Activated naive CD4-positive, alpha-beta T cell treated with anti-CD3 and anti-CD28 coated beads for 36 hours (primary cell): Measurements from ENCODE around the gene PIK3CB. TPM values are rescaled to one million over a fixed set of nuclear protein-coding genes. Genes with fewer than 3 reads are reported as not detected.
"Not testable (repeated sequence)": the region's sequence is repeated elsewhere in the genome, so short reads cannot be mapped to it uniquely, and the experiment has no call there.

Experiments
- CTCF ChIA-PET: fragments of 350-600 bp; sonication (Branson Sonifier 250); formaldehyde crosslinking; loops from one replicate; lab custom pipeline; 2021; ENCODE audit warnings: antibody characterized with exemption; lab: Charles Lee
- DNase-seq: peaks from one replicate; pipeline ENCODE4 v3.0.0-alpha.2; 2020
- H3K27ac Mint-ChIP-seq: one replicate; pipeline ENCODE4 v1.8.0; 2021; ENCODE audit warnings: mild to moderate bottlenecking, mixed read lengths
- H3K27me3 Mint-ChIP-seq: one replicate; pipeline ENCODE4 v1.8.0; 2021; ENCODE audit warnings: low read depth, mixed read lengths
- H3K36me3 Mint-ChIP-seq: one replicate; pipeline ENCODE4 v1.8.0; 2021; ENCODE audit warnings: low read depth, mixed read lengths
- H3K4me1 Mint-ChIP-seq: one replicate; pipeline ENCODE4 v1.8.0; 2021; ENCODE audit warnings: low read depth, mixed read lengths
- H3K4me3 Mint-ChIP-seq: one replicate; pipeline ENCODE4 v1.8.0; 2021; ENCODE audit warnings: mild to moderate bottlenecking, moderate library complexity, mixed read lengths
- H3K9me3 Mint-ChIP-seq: one replicate; pipeline ENCODE4 v1.8.0; 2021; ENCODE audit warnings: mixed read lengths
- intact Hi-C: fragments of 100-400 bp; cut with micrococcal nuclease; formaldehyde crosslinking; loops from one replicate; pipeline ENCODE4 v1.15.1; 2023
- total RNA-seq, 2 experiments: library from RNA; stranded (reverse); gene quantifications; one replicate each; pipeline ENCODE4 v1.2.3, GENCODE V29; 2021

The PIK3CB gene
- total RNA-seq, 2 experiments from 2014 or later: 19.2 to 20.6 TPM

DNA sequence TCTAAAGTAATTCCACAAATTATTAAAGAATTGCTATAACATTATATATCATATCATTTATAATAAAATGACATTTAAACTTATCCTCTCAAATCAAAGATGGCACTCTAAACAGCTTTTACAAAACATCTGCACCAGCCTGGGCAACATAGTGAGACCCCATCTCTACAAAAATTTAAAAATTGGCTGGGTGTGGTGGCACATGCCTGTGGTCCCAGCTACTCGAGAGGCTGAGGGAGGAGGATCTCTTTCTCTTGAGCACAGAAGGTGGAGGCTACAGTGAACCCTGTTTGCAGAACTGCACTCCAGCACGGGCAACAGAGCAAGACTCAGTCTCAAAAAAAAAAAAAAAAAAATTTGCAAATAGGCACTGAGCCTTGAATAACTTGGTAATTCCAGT lies 63.1 kb downstream of the PIK3CB start:
- no peak overlapping the region for H3K4me3 Mint-ChIP-seq
- CTCF ChIA-PET: interaction anchor here (1.2 kb wide), 1 partner anchor 9 kb away, joined by 4 read pairs; no protein-coding TSS in a partner anchor
- peaks cover 35% of the 10 kb centered on the region for H3K4me1 Mint-ChIP-seq
- peaks cover 10% of the 10 kb centered on the region for H3K9me3 Mint-ChIP-seq
- H3K27ac Mint-ChIP-seq: no peak overlapping the region
- intact Hi-C loops: no loop called here
- DNase-seq: no peak
- H3K27me3 Mint-ChIP-seq: no peaks in the 10 kb centered on the region
- peaks cover 27% of the 10 kb centered on the region for H3K36me3 Mint-ChIP-seq

DNA sequence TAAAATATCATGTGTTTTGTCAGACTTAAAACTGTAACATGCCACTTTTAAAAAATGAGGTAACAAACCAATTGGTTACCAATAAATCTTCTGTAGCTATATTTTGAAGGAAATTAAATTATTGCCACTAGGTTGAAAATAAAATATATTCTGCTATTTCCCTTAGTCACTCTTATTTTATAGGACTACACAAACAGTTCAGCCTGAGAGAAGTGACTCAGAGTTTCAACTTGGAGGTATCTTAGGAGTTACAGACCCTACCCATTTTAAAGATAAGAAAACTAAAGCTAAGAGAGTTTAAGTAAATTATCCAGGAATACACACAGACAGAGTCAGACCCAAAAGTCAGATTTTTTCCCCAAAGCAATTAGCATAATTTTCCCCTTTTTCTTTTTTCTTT lies 65.1 kb downstream of the PIK3CB start:
- intact Hi-C loops: no loop called here
- H3K4me1 Mint-ChIP-seq: peaks cover 29% of the 10 kb centered on the region
- peaks cover 28% of the 10 kb centered on the region for H3K36me3 Mint-ChIP-seq
- no peak for DNase-seq
- peaks cover 10% of the 10 kb centered on the region for H3K9me3 Mint-ChIP-seq
- CTCF ChIA-PET: interaction anchor here (0.9 to 1.3 kb wide), 2 partner anchors 9 to 146 kb away, joined by 4 to 6 read pairs; no protein-coding TSS in a partner anchor
- H3K4me3 Mint-ChIP-seq: no peak overlapping the region
- peak overlapping the region; percentile 63 for H3K27ac Mint-ChIP-seq
- no peaks in the 10 kb centered on the region for H3K27me3 Mint-ChIP-seq

DNA sequence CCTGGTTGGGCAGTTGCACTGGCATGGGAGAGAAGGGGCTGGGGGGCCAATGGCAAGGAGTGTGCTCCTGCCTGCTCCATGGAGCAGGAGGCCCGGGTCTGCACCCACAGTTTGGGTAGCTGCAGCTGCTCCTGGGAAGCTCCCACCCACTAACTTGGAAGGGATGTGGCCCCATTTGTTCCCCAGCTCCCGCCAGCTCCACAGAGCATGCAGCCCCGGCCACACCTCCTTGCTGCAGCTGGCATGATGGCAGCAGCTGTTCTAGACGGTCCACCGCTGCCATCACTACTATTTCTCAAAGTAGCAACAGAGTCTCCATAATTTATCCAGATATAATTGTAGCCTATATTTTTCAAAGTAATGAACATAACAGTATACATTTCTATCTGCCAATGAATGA lies 65.8 kb downstream of the PIK3CB start:
- H3K27ac Mint-ChIP-seq: no peak overlapping the region
- peaks cover 26% of the 10 kb centered on the region for H3K4me1 Mint-ChIP-seq
- intact Hi-C loops: no loop called here
- CTCF ChIA-PET: interaction anchor here (0.6 to 1.3 kb wide), 3 partner anchors 9 to 1869 kb away, joined by 3 to 6 read pairs (median 4); no protein-coding TSS in a partner anchor
- no peak for DNase-seq
- H3K9me3 Mint-ChIP-seq: peaks cover 10% of the 10 kb centered on the region
- H3K36me3 Mint-ChIP-seq: peaks cover 28% of the 10 kb centered on the region
- no peaks in the 10 kb centered on the region for H3K27me3 Mint-ChIP-seq
- H3K4me3 Mint-ChIP-seq: no peak overlapping the region

DNA sequence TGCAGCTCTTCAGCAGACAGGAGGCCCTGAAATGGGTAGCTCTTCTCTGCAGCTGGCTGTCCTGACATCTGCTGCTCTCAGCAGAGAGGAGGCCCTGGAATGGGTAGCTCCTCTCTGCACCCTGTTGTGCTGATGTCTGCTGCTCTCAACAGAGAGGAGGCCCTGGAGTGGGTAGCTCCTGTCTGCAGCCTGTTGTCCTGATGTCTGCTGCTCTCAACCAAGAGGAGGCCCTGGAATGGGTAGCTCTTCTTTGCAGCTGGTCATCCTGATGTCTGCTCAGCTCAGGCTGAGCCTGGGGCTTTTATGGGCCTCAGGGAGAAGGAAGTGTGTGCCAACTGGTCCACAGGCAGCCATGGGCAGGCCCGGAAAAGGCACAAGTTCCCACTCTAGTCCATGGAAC lies 66.6 kb downstream of the PIK3CB start:
- Mint-ChIP-seq H3K4me3 (no peak overlapping the region), H3K36me3 (peaks cover 26% of the 10 kb centered on the region), H3K4me1 (peaks cover 26% of the 10 kb centered on the region), H3K9me3 (peaks cover 10% of the 10 kb centered on the region), H3K27me3 (no peaks in the 10 kb centered on the region), H3K27ac (no peak overlapping the region)
- CTCF ChIA-PET: interaction anchor here (1.0 to 1.1 kb wide), 3 partner anchors 10 to 147 kb away, joined by 3 read pairs; no protein-coding TSS in a partner anchor
- peak; percentile 57 for DNase-seq
- intact Hi-C loops: no loop called here

DNA sequence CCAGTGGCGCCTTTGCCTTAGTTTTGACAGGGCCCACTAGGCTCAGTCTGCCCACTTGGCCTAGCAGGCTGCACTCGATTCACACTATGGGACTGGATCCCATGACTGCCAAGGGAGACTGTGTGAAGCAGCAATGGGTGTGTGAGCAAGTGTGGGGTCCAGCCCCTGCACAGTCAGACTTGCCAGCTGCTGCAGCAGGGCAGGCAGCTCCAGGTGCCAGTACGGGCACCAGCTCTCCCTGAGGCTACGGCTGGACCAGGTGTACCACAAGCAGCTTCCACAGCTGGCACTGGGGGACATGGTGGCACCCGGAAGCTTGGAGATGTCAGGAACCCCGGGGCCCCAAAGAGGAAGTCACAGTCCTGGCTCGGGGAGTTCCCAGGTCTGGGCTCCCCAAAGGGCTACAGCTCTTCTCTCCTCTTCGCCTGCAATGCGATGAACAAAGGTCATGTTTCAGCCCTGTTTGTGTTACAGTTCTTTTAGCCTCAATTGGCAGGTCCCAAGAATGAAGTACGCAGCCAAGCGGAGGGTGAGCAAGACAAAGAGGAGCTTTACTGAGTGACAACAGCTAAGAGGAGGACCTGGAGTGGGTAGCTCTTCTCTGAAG lies 67.1 kb downstream of the PIK3CB start:
- no peak overlapping the region for H3K4me3 Mint-ChIP-seq
- DNase-seq: no peak
- intact Hi-C loops: no loop called here
- CTCF ChIA-PET: interaction anchor here (1.0 to 1.1 kb wide), 3 partner anchors 9 to 148 kb away, joined by 3 read pairs; no protein-coding TSS in a partner anchor
- H3K27me3 Mint-ChIP-seq: no peaks in the 10 kb centered on the region
- peaks cover 26% of the 10 kb centered on the region for H3K4me1 Mint-ChIP-seq
- peaks cover 26% of the 10 kb centered on the region for H3K36me3 Mint-ChIP-seq
- H3K27ac Mint-ChIP-seq: no peak overlapping the region
- H3K9me3 Mint-ChIP-seq: peaks cover 10% of the 10 kb centered on the region

DNA sequence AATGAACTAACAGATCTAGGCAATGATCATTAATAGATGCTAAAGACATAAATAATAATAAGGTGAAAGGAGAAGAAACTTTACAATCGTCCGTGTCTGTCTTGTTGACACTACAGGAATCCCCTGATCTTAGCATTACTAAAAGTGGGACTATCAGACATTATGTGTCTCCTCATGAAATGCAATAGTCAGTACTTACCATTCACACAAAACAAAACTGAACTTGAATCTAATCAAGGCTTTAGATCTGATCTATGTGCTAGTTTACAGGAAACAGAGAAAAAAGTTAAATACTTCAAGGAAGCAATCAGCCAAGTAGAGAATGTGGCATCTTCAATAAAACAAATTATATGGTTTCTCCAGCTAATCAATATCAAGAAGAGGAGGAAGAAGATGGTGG lies 73.7 kb downstream of the PIK3CB start:
- CTCF ChIA-PET: interaction anchor here (1.7 kb wide), 1 partner anchor 33 kb away, joined by 6 read pairs; no protein-coding TSS in a partner anchor
- peaks cover 38% of the 10 kb centered on the region for H3K4me1 Mint-ChIP-seq
- no peaks in the 10 kb centered on the region for H3K27me3 Mint-ChIP-seq
- peak overlapping the region; percentile 68 for H3K27ac Mint-ChIP-seq
- no peak for DNase-seq
- H3K36me3 Mint-ChIP-seq: peaks cover 16% of the 10 kb centered on the region
- no peaks in the 10 kb centered on the region for H3K9me3 Mint-ChIP-seq
- H3K4me3 Mint-ChIP-seq: no peak overlapping the region
- intact Hi-C loops: loop anchor here (5.0 kb wide), 1 partner anchor 39 kb away; no protein-coding TSS in a partner anchor

DNA sequence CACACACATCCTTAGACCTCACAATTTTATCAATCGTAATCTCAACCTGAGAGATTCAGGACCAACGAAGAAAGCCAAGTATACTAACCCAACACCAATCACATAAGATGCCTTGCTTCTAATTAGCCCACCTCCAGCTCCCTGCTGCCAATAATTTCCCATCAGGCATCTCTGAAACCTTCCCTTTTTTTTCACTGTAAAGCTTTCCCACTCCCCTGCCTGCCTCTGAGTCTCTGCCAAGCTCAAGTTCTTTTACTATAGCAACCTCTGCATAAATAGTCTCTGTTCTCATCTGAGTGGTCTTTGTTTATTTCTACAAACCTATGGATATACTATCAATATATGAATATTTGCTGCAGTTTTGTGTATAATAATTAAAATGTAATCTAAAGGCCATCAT lies 86.5 kb downstream of the PIK3CB start:
- DNase-seq: no peak
- Mint-ChIP-seq H3K36me3 (peaks cover 10% of the 10 kb centered on the region), H3K9me3 (no peaks in the 10 kb centered on the region), H3K4me1 (peaks cover 2% of the 10 kb centered on the region), H3K27me3 (no peaks in the 10 kb centered on the region), H3K27ac (no peak overlapping the region), H3K4me3 (no peak overlapping the region)
- intact Hi-C loops: no loop called here
- CTCF ChIA-PET: no interaction called here

DNA sequence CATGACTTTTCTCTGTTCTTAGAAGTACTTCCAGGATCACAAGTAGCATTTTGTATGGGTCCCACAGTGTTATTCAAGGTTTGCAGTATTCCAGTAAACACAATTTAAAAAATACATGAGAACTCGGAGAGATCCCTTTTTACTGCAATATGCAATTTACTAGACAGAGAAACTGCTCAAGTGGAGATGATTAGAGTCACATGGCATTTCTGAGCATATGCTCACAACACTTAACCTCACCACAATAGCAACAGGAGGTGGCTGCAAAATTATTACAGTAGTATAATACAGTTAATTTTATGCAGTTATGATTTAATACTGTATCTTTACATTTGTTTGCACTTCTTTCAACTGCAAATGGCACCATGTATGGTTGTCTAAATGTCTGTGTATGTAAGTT lies 87.5 kb downstream of the PIK3CB start:
- H3K27ac Mint-ChIP-seq: no peak overlapping the region
- intact Hi-C loops: no loop called here
- CTCF ChIA-PET: no interaction called here

DNA sequence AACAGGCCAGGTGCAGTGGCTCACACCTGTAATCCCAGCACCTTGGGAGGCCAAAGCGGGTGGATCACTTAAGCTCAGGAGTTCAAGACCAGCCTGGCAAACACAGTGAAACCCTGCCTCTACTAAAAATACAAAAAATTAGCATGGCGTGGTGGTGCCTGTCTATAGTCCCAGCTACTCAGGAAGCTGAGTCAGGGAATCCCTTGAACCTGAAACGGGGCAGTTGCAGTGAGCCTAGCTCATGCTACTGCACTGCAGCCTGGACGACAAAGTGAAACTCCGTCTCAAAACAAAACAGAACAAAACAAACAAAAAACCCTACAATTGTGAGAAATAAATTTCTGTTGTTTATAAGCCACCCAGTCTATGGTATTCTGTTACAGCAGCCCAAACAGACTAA lies 94.7 kb downstream of the PIK3CB start:
- peaks cover 18% of the 10 kb centered on the region for H3K36me3 Mint-ChIP-seq
- no peaks in the 10 kb centered on the region for H3K9me3 Mint-ChIP-seq
- DNase-seq: no peak
- H3K27me3 Mint-ChIP-seq: no peaks in the 10 kb centered on the region
- intact Hi-C loops: no loop called here
- no peak overlapping the region for H3K4me3 Mint-ChIP-seq
- H3K27ac Mint-ChIP-seq: peak overlapping the region; percentile 9
- H3K4me1 Mint-ChIP-seq: peaks cover 4% of the 10 kb centered on the region
- CTCF ChIA-PET: interaction anchor here (1.9 kb wide), 1 partner anchor 175 kb away, joined by 6 read pairs; no protein-coding TSS in a partner anchor

More for the DNA sequence above, 87.5 kb downstream of the PIK3CB start:
- Mint-ChIP-seq H3K4me3 (no peak overlapping the region), H3K4me1 (peaks cover 2% of the 10 kb centered on the region), H3K27me3 (no peaks in the 10 kb centered on the region), H3K36me3 (peaks cover 10% of the 10 kb centered on the region), H3K9me3 (no peaks in the 10 kb centered on the region)
- DNase-seq: no peak

DNA sequence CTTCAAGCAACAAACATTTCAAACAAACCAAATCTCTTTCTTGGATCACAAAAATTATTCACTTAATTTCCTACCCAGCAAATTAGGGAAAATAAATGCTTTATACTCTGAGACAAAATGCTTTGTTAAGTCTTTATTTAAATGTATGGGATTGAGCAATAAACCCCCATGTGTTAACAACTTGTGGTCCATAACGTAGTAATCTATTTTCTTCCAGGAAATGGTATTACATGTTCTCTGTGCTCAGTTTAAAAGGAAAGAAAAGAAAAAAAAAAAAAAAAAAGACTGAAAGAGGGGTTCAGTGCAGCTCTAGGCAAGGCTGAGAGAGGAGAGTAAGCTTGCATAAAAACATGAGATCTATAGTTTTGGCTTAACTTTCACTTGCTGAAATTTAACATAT lies 102.3 kb downstream of the PIK3CB start:
- Mint-ChIP-seq H3K36me3 (peaks cover 13% of the 10 kb centered on the region), H3K4me3 (no peak overlapping the region), H3K27me3 (no peaks in the 10 kb centered on the region), H3K27ac (no peak overlapping the region), H3K9me3 (no peaks in the 10 kb centered on the region), H3K4me1 (no peaks in the 10 kb centered on the region)
- no peak for DNase-seq
- intact Hi-C loops: no loop called here
- CTCF ChIA-PET: no interaction called here

DNA sequence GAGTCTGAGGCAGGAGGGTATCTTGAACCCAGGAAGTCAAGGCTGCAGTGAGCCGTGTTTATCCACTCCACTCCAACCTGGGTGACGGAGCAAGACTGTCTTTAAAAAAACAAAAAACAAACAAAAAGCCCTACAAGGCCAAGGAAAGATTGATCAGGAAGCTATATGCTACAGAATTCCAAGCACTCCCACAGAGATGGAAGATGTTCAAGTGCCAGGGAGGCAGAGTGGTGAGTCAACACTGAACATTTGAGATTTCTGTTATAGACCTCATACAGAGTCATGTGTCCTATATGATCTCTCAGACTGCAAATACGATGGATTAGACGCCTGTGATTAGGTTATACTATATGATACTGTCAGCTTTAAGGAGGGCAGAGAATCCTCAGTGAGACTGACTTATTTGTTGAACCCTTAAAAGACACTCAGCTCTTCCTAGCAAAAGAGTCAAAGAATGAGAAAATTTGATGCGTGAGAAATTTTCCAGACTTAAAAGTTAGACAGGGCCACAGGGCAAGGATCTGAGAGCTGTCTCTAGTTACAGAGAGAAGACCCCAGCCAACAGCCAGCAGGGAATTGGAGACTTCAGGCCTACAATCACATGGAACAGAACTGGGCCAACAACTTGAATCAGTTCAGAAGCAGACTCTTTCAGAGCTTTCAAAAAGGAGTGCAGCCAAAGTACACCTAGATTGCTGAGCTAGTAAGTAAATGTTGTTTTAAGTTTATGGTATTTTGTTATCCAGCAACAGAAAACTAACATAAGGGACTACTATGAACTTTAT lies 107.6 kb downstream of the PIK3CB start:
- Mint-ChIP-seq H3K36me3 (peaks cover 10% of the 10 kb centered on the region), H3K9me3 (no peaks in the 10 kb centered on the region), H3K4me3 (no peak overlapping the region), H3K4me1 (peaks cover 34% of the 10 kb centered on the region), H3K27me3 (no peaks in the 10 kb centered on the region), H3K27ac (peak overlapping the region; percentile 15)
- intact Hi-C loops: loop anchor here (1.0 kb wide), 1 partner anchor 106 kb away; no protein-coding TSS in a partner anchor
- no peak for DNase-seq
- CTCF ChIA-PET: interaction anchor here (0.6 to 1.4 kb wide), 3 partner anchors 132 to 189 kb away, joined by 3 to 6 read pairs (median 4); no protein-coding TSS in a partner anchor

DNA sequence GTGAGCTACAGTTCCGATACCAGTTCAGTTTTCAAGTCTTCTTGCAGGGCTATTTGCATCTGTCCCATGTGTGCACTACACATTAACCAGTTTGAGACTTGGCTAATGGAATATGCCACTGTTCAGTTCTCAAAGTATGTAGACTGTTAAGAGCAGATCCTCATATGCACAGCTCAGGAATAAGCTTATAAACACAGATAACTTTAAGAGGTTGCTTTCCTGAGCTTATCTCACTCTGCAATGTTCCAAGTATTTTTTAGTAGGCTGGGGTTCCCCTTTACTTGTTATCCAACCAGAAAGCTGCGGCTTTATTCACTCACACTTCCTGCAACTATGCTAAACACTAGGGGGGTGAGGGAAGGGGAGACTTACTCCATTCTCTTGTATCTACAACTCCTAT lies 108.7 kb downstream of the PIK3CB start:
- H3K27me3 Mint-ChIP-seq, H3K4me3 Mint-ChIP-seq, DNase-seq, H3K9me3 Mint-ChIP-seq, H3K27ac Mint-ChIP-seq: not testable (repeated sequence)
- intact Hi-C loops: loop anchor here (1.0 kb wide), 1 partner anchor 107 kb away; no protein-coding TSS in a partner anchor
- Mint-ChIP-seq H3K4me1 (peaks cover 43% of the 10 kb centered on the region), H3K36me3 (peaks cover 10% of the 10 kb centered on the region)
- CTCF ChIA-PET: interaction anchor here (1.4 kb wide), 1 partner anchor 131 kb away, joined by 4 read pairs; no protein-coding TSS in a partner anchor
